ENCODE data around the gene BUD31. TPM values are rescaled to one million over a fixed set of nuclear protein-coding genes. Genes with fewer than 3 reads are reported as not detected.

Gene BUD31
- total and polyA plus RNA-seq, 8 donors: 79.0 to 103 (median 94.2) TPM

DNA sequence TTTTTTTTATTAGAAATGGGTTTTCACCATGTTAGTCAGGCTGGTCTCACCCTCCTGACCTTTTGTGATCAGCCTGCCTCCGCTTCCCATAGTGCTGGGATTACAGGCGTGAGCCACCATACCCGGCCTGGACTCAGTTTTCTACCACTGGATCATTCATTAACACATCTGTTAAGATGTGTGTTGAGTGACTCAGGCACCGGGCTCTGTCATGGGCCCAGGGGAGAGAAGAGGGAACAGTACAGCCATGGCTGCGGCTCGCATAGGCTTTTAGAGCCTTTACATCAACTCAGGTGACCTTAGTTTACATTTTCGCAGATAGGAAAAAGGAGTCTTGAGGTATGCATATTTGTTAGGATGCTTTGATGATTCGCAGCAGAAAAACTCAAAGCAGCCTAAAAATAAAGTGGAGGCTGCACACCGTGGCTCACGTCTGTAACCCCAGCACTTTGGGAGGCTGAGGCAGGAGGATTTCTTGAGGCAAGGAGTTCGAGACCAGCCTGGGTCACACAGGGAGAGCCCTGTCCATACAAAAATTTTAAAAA lies 37.3 kb upstream of the BUD31 start:
- H3K9me3 ChIP-seq: no peaks in the 10 kb centered on the region
- intact Hi-C loops (cut with DNase I): no loop called here
- H3K36me3 ChIP-seq: peaks cover 0 to 26% of the 10 kb centered on the region in 2 donors
- no peak overlapping the region for H3K4me3 ChIP-seq
- peaks cover 15 to 39% of the 10 kb centered on the region in 2 donors for H3K4me1 ChIP-seq
- no peaks in the 10 kb centered on the region for H3K27me3 ChIP-seq
- ATAC-seq (no peak), DNase-seq (no peak)
- TF ChIP-seq CTCF (IDR thresholded peaks at IDR 0.05): no peak
- peak overlapping the region in 1 of 2 donors; percentile 63 for H3K27ac ChIP-seq

- Histone ChIP-seq H3K27me3 (no peaks in the 10 kb centered on the region), H3K4me3 (no peak overlapping the region), H3K27ac (peak overlapping the region; percentile 63 to 65), H3K36me3 (peaks cover 0 to 26% of the 10 kb centered on the region in 2 donors), H3K4me1 (peaks cover 19 to 49% of the 10 kb centered on the region in 2 donors), H3K9me3 (no peaks in the 10 kb centered on the region)
- intact Hi-C loops (cut with DNase I): no loop called here
- DNase-seq: peak in 1 of 4 donors; percentile 65
- TF ChIP-seq CTCF (IDR thresholded peaks at IDR 0.05): no peak
- peak; percentile 11 for ATAC-seq
Observed at GRCh38 chr7:99372275-99373090, 36.3 kb upstream of the BUD31 start.

GRCh38 chr7:99373091-99374066 lies 35.4 kb upstream of the BUD31 start:
- Histone ChIP-seq H3K4me1 (peaks cover 19 to 58% of the 10 kb centered on the region in 2 donors), H3K9me3 (no peaks in the 10 kb centered on the region), H3K27ac (peak overlapping the region; percentile 89 to 97), H3K27me3 (no peaks in the 10 kb centered on the region), H3K36me3 (peaks cover 0 to 29% of the 10 kb centered on the region in 2 donors), H3K4me3 (peak overlapping the region; percentile 96 to 97)
- DNase-seq (no peak), ATAC-seq (no peak)
- TF ChIP-seq CTCF (IDR thresholded peaks at IDR 0.05): no peak
- intact Hi-C loops (cut with DNase I): no loop called here

DNA sequence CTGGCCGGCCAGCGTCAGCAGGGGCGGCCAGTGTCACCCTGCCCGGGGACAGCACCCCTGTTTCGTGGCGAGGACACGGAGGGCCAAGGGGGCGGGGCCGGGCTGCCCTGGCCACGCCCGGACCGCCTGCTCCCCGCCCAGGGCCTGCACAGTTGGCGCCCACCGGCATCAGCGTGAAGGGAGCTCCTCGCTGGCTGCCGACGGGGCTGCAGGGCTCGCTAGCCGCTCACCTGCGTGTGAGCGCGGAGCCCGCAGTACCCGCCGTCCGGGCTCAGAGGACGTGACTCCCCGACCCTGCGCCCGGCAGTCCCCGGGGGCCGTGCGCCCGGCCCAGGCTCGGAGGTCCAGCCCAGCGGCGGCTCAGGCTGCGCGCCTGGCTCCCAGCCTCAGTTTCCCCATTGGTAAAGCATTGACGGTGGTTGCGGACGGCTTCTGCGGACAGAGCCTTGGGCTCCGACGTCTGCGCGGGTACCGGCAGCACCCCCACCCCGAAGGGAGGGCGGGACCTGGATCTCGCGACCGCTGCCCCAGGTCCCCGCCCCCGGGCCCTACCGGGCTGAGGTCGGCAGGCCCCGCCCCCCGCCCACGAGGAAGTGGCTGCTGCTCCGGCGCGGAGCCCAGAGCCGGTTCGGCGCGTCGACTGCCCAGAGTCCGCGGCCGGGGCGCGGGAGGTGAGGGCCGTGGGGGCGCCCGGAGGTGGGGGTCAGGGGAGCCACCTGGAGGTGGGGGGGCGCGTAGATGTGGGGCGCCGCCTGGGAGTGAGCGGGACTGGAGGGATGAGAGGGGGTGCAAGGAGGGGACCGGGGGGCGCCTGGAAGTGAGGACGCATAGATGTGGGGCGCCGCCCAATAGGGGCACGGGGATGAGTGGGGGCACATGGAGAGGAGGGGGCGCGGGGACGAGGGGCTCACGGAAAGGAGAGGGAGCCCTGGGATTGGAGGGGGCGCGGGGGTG lies 34.4 kb upstream of the BUD31 start, which contains the start of gene ARPC1B:
ARPC1B (plus strand) TSS at position 620 of the 954 bp plus-strand sequence. CDS start 10,985 bp downstream, outside the sequence.
- peak; percentile 82 for ATAC-seq
- H3K36me3 ChIP-seq: peaks cover 0 to 24% of the 10 kb centered on the region in 2 donors
- intact Hi-C loops (cut with DNase I): no loop called here
- DNase-seq: peak in 3 of 4 donors; percentile 58 to 98 (median 91)
- TF ChIP-seq CTCF (IDR thresholded peaks at IDR 0.05): no peak
- H3K27me3 ChIP-seq: no peaks in the 10 kb centered on the region
- peak within 1 kb of the TSS; percentile 89 to 97 for H3K27ac ChIP-seq
- H3K4me3 ChIP-seq: peak within 1 kb of the TSS; percentile 96 to 97
- no peaks in the 10 kb centered on the region for H3K9me3 ChIP-seq
- peaks cover 29 to 64% of the 10 kb centered on the region in 2 donors for H3K4me1 ChIP-seq

Data from left lung (tissue), 10 donors.